HUES48 (cell line): ENCODE results near the gene TRMT13.

Experiments used
- H3K27ac ChIP-seq: one replicate; pipeline ENCODE4 v1.7.0; 2013; ENCODE audit warnings: low read depth, low read length, inconsistent platforms
- H3K27me3 ChIP-seq: 2 replicates; pipeline ENCODE4 v1.6.1; 2013; ENCODE audit warnings: mild to moderate bottlenecking, low read length; ENCODE audit not compliant: control insufficient read depth, insufficient read depth
- H3K36me3 ChIP-seq: 2 replicates; pipeline ENCODE4 v1.6.1; 2013; ENCODE audit warnings: low read length; ENCODE audit not compliant: control insufficient read depth, insufficient read depth
- H3K4me1 ChIP-seq: 2 replicates; pipeline ENCODE4 v1.6.1; 2013; ENCODE audit warnings: mild to moderate bottlenecking, low read length; ENCODE audit not compliant: control insufficient read depth, insufficient read depth
- H3K4me3 ChIP-seq: 2 replicates; pipeline ENCODE4 v1.5.1; 2013; ENCODE audit warnings: mild to moderate bottlenecking, low read depth, low read length
- H3K9ac ChIP-seq: 2 replicates; pipeline ENCODE4 v1.6.1; 2013; ENCODE audit warnings: mild to moderate bottlenecking, low read depth, low read length, moderate library complexity
- H3K9me3 ChIP-seq: 2 replicates; pipeline ENCODE4 v1.6.1; 2013; ENCODE audit warnings: low read length; ENCODE audit not compliant: control insufficient read depth, insufficient read depth

The TRMT13 gene

GRCh38 chr1:100132566-100133477, at the start of gene TRMT13, which contains the start of gene SASS6:
TRMT13 (plus strand) TSS chr1:100133163; CDS start chr1:100133169, 6 bp downstream.
SASS6 (minus strand) TSS chr1:100132930; CDS start chr1:100132814, 116 bp downstream.
- H3K27ac ChIP-seq, result peak within 1 kb of the TSS; percentile 96
- no peaks in the 10 kb centered on the region for H3K9me3 ChIP-seq
- peaks cover 19% of the 10 kb centered on the region for H3K36me3 ChIP-seq
- peak within 1 kb of the TSS; percentile 92 for H3K9ac ChIP-seq
- H3K4me3 ChIP-seq, result peak within 1 kb of the TSS; percentile 96
- H3K4me1 ChIP-seq, result peaks cover 7% of the 10 kb centered on the region; the same call in 1 of the 2 replicates
- no peaks in the 10 kb centered on the region for H3K27me3 ChIP-seq

GRCh38 chr1:100087396-100087795, 45.6 kb upstream of the TRMT13 start:
- H3K9ac ChIP-seq, result no peak overlapping the region
- no peaks in the 10 kb centered on the region for H3K9me3 ChIP-seq
- H3K4me1 ChIP-seq, result no peaks in the 10 kb centered on the region
- no peak overlapping the region for H3K27ac ChIP-seq
- no peaks in the 10 kb centered on the region for H3K27me3 ChIP-seq
- H3K36me3 ChIP-seq, result peaks cover 53% of the 10 kb centered on the region
- H3K4me3 ChIP-seq, result no peak overlapping the region

GRCh38 chr1:100089082-100089481, 43.9 kb upstream of the TRMT13 start:
- Histone ChIP-seq H3K27me3 (no peaks in the 10 kb centered on the region), H3K27ac (no peak overlapping the region), H3K9me3 (no peaks in the 10 kb centered on the region), H3K4me1 (no peaks in the 10 kb centered on the region), H3K9ac (no peak overlapping the region), H3K36me3 (peaks cover 50% of the 10 kb centered on the region), H3K4me3 (no peak overlapping the region)

- peaks cover 43% of the 10 kb centered on the region for H3K36me3 ChIP-seq
- H3K9me3 ChIP-seq, result no peaks in the 10 kb centered on the region
- no peaks in the 10 kb centered on the region for H3K4me1 ChIP-seq
- no peak overlapping the region for H3K9ac ChIP-seq
- no peak overlapping the region for H3K27ac ChIP-seq
- H3K27me3 ChIP-seq, result no peaks in the 10 kb centered on the region
- no peak overlapping the region for H3K4me3 ChIP-seq
Observed at GRCh38 chr1:100090471-100090870, 42.5 kb upstream of the TRMT13 start.

GRCh38 chr1:100100202-100100601, 32.8 kb upstream of the TRMT13 start:
- Histone ChIP-seq H3K36me3 (peaks cover 92% of the 10 kb centered on the region), H3K27me3 (no peaks in the 10 kb centered on the region)

GRCh38 chr1:100101564-100101963, 31.4 kb upstream of the TRMT13 start:
- no peak overlapping the region for H3K27ac ChIP-seq
- H3K9me3 ChIP-seq, result no peaks in the 10 kb centered on the region
- no peaks in the 10 kb centered on the region for H3K27me3 ChIP-seq
- no peak overlapping the region for H3K4me3 ChIP-seq
- no peak overlapping the region for H3K9ac ChIP-seq
- H3K36me3 ChIP-seq, result peaks cover 92% of the 10 kb centered on the region
- no peaks in the 10 kb centered on the region for H3K4me1 ChIP-seq

More at GRCh38 chr1:100100202-100100601, 32.8 kb upstream of the TRMT13 start:
- no peaks in the 10 kb centered on the region for H3K4me1 ChIP-seq
- H3K9me3 ChIP-seq, result no peaks in the 10 kb centered on the region
- no peak overlapping the region for H3K4me3 ChIP-seq
- no peak overlapping the region for H3K27ac ChIP-seq
- H3K9ac ChIP-seq, result no peak overlapping the region

GRCh38 chr1:100107696-100108095, 25.3 kb upstream of the TRMT13 start:
- Histone ChIP-seq H3K36me3 (peaks cover 90% of the 10 kb centered on the region), H3K4me3 (no peak overlapping the region), H3K9me3 (no peaks in the 10 kb centered on the region), H3K9ac (no peak overlapping the region), H3K27ac (no peak overlapping the region), H3K4me1 (no peaks in the 10 kb centered on the region), H3K27me3 (no peaks in the 10 kb centered on the region)

GRCh38 chr1:100109554-100110066, 23.4 kb upstream of the TRMT13 start:
- Histone ChIP-seq H3K36me3 (peaks cover 73% of the 10 kb centered on the region), H3K9me3 (no peaks in the 10 kb centered on the region), H3K9ac (no peak overlapping the region), H3K27ac (no peak overlapping the region), H3K4me3 (no peak overlapping the region), H3K4me1 (no peaks in the 10 kb centered on the region), H3K27me3 (no peaks in the 10 kb centered on the region)

GRCh38 chr1:100115524-100115923, 17.4 kb upstream of the TRMT13 start:
- Histone ChIP-seq H3K9me3 (no peaks in the 10 kb centered on the region), H3K27ac (no peak overlapping the region), H3K4me3 (no peak overlapping the region), H3K27me3 (no peaks in the 10 kb centered on the region), H3K36me3 (peaks cover 65% of the 10 kb centered on the region), H3K4me1 (no peaks in the 10 kb centered on the region), H3K9ac (no peak overlapping the region)

GRCh38 chr1:100122177-100122576, 10.8 kb upstream of the TRMT13 start:
- no peak overlapping the region for H3K27ac ChIP-seq
- no peaks in the 10 kb centered on the region for H3K4me1 ChIP-seq
- H3K9me3 ChIP-seq, result no peaks in the 10 kb centered on the region
- H3K36me3 ChIP-seq, result peaks cover 68% of the 10 kb centered on the region
- no peaks in the 10 kb centered on the region for H3K27me3 ChIP-seq
- no peak overlapping the region for H3K4me3 ChIP-seq
- H3K9ac ChIP-seq, result no peak overlapping the region

- H3K27ac ChIP-seq, result no peak overlapping the region
- H3K36me3 ChIP-seq, result peaks cover 23% of the 10 kb centered on the region; the same call in 1 of the 2 replicates
- no peaks in the 10 kb centered on the region for H3K9me3 ChIP-seq
- no peak overlapping the region for H3K4me3 ChIP-seq
- no peak overlapping the region for H3K9ac ChIP-seq
- H3K27me3 ChIP-seq, result no peaks in the 10 kb centered on the region
- H3K4me1 ChIP-seq, result peaks cover 7% of the 10 kb centered on the region; the same call in 1 of the 2 replicates
Observed at GRCh38 chr1:100127226-100127625, 5.7 kb upstream of the TRMT13 start.
